NCI-H526 treated with DMSO at 0.1 percent for 48 hours (cell line): Measurements from ENCODE around the gene WNT6.

Experiments used
- DNase-seq: peaks from one replicate; lab custom pipeline; 2025; lab: John Stamatoyannopoulos, UW

The WNT6 gene

GRCh38 chr2:218893349-218894150 is 33.9 kb downstream of the WNT6 start:
- no peak for DNase-seq

GRCh38 chr2:218894151-218894879 is 34.7 kb downstream of the WNT6 start:
- DNase-seq, result no peak

- no peak for DNase-seq
Measured at GRCh38 chr2:218894880-218895157, 35.2 kb downstream of the WNT6 start.

- DNase-seq, result no peak
Measured at GRCh38 chr2:218895326-218895725, 35.7 kb downstream of the WNT6 start.

GRCh38 chr2:218895759-218896500 is 36.3 kb downstream of the WNT6 start:
- DNase-seq, result no peak

- no peak for DNase-seq
Measured at GRCh38 chr2:218896501-218897393, 37.1 kb downstream of the WNT6 start.

- DNase-seq, result no peak
Measured at GRCh38 chr2:218897394-218898108, 37.9 kb downstream of the WNT6 start.

- DNase-seq, result peak; percentile 29
Measured at GRCh38 chr2:218898109-218898878, 38.7 kb downstream of the WNT6 start.

GRCh38 chr2:218899147-218899546 is 39.5 kb downstream of the WNT6 start:
- no peak for DNase-seq

- DNase-seq, result no peak
Measured at GRCh38 chr2:218902427-218902826, 42.8 kb downstream of the WNT6 start.

- no peak for DNase-seq
Measured at GRCh38 chr2:218904176-218904575, 44.6 kb downstream of the WNT6 start.

- peak; percentile 89 for DNase-seq
Measured at GRCh38 chr2:218908721-218909619, 49.4 kb downstream of the WNT6 start.

- DNase-seq, result no peak
Measured at GRCh38 chr2:218910741-218911140, 51.1 kb downstream of the WNT6 start.

- no peak for DNase-seq
Measured at GRCh38 chr2:218920504-218920903, 60.9 kb downstream of the WNT6 start.
